GM21737 (cell line): ENCODE results near the gene TIAM1.

Experiments used
- ATAC-seq: cut with Tn5 transposase; IDR thresholded peaks from one replicate; pipeline ENCODE4 v1.9.1; 2021; ENCODE audit warnings: mild to moderate bottlenecking, moderate library complexity; ENCODE audit not compliant: unreplicated experiment

TIAM1 gene

GRCh38 chr21:31290765-31291164, 53.3 kb downstream of the TIAM1 start:
- no peak for ATAC-seq

DNA sequence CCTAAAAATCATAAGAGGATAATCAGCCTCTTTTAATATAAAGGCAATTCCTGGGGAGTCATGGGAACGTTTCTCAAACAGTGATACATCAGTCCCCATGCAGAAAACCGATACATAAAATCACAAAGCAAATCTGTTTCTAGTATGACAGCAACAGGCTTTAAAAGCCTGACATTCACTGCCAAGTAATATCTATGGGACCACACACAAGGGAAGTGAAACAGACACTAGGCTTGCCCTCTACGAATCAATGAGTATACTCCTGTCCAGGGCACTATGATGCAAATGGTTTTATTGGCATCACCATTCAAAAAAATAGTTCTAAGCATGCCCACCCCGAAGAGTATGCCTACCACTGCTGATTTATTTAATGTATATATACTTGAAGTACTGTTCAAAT, 54.4 kb downstream of the TIAM1 start:
- ATAC-seq: no peak

- ATAC-seq: no peak
These were observed 55.9 kb downstream of the TIAM1 start for GRCh38 chr21:31288191-31288590.

- no peak for ATAC-seq
These were observed 56.9 kb downstream of the TIAM1 start for GRCh38 chr21:31287201-31287600.

DNA sequence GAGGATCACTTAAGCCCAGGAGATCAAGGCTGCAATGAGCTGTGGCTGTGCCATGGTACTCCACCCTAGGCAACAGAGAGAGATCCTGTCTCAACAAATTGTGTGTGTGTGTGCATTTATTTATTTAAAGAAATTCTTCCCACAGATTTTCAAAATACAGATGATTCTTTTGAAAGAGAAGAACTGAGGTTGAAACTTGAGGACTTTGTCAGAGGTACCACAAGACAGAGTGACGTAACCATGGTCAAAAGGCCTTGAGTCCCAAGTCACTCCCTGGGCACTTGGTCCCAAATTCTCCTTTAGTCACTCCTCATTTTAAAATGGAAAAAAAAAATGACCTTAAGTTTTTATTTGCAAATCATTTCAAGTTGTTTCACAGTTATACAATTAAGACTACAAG, 57.4 kb downstream of the TIAM1 start:
- ATAC-seq: no peak

DNA sequence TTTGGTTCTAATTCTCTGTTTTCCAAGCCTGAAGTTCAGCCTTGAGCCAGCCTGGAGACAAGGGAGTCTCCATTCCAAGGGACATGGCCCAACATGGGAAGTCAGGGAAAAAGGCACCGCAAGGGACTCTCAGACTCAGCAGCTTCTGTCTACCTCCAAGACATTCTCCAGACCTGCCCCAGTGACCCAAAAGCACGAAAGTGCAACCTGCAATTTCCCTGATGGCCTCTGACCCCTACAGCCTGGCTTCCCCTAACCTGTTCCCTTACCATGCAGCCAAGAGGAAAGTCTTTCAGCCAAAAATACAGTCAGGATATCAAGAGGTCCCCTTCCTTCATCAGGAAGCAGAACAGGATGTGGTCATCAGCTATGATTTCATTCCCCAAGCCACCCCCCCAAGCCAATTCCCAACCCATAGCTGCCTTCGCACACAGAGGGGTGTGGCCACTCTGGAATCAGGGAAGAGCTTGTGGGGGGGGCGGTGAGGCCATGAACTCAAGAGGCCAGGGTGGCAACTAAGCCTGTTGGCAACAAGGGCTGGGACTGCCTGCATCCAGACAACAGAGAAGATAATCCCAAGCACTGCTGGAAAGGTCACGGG, 59.2 kb downstream of the TIAM1 start:
- no peak for ATAC-seq

DNA sequence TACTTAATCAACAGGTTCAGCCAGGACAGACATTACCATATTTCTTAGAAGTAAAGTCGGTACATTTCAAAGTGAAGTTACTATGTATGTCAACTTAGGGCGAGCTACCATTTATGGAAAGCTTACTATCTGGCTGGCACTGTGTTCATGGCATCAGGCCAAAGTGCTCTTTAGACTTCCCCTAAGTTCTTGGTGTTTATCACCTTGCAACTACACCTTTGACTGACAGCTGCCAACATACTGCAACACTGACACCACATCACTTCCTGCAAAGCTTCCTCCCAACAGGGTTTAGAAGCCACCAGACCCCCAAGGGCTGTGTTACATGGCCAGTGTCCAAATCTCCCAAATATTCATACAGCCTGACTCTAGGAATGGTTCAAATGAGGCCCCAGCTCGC, 61.0 kb downstream of the TIAM1 start:
- ATAC-seq: no peak

- no peak for ATAC-seq
These were observed 61.9 kb downstream of the TIAM1 start for GRCh38 chr21:31282095-31282709.

- ATAC-seq: no peak
These were observed 62.5 kb downstream of the TIAM1 start for GRCh38 chr21:31281561-31281960.

- ATAC-seq: no peak
These were observed 64.1 kb downstream of the TIAM1 start for GRCh38 chr21:31279986-31280385.

DNA sequence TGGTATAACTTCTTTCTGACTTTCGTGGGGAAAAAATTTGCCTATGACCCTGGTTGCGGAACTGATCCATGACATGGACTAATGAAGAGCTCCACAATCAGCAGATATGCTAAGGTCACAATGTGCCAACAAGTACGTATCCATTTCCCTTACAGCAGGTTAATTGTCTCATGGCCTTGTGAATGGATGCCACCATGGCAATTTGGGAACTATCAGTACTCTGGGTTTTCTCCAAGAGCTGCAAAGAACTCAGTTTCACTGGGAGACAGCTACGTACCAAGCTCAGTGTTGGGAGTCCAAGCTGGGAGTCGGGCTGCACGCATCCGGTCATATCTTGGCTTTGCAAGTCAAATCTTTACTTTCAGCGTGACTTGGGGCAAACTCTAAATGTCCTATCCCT, 64.8 kb downstream of the TIAM1 start:
- no peak for ATAC-seq

DNA sequence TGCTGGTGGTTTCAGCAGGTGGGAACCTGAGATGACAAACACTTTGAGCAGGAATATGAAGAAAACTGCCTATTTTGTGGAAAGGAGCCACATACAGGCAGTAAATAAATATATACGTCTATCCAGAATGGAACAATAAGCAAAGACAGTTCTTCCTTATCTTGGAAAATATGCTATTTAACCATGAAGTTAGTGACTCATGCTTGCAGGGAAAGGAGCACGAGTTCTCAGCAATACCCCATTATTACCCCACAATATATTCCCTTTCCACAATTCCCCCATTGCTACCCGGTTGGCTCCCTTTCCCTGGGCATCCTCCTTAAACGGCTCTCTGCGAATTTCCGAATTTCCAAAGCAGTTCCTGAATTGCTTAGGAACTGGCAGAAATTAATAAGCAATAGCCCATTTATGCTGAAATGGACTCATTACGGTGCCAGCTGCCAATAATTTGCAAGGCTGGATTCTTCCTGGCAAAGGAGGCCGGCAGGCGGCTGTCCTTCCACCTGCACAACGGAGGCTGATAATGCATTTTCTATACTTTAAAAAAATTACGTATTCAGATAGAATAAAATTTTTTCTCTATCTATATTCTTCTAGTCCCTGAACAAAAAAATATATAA, 65.4 kb downstream of the TIAM1 start:
- ATAC-seq: no peak

DNA sequence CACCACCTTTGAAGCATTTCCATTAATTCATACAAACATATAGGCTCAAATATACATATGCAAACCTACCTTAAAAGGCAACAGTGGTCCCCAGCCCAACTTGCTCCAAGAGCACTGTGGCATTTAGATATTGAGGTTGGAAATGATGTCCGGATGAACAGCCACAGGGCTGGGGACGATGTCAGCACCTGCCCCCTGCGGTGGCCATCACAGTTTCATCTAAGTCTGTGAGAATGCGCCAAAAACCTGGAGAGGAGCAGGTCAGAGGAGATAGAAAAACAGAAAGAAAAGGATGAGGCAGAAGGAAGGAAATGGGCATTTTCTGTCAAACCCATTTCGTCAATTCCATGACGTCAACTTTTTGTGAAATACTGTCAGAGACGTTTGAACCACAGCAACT, 67.4 kb downstream of the TIAM1 start:
- no peak for ATAC-seq

DNA sequence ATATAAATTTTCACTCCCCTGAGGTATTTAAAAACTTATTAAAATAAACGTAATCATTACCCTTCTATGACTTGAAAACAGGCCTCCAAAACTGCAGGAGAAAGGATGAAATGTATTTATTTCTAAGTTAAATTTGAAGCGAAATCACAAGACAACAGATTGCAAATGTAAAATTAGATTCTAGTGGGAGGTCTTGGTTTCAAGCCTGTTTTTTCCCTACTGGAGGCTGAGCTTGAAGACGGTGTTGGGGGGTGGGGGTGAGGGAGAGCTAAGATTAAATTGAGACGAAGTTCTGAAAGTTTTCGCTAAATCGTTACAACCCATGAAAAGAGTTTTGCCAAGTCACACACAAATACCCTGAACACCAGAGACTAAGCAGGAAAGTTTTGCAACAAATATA, 68.2 kb downstream of the TIAM1 start:
- no peak for ATAC-seq

GRCh38 chr21:31273278-31273677, 70.8 kb downstream of the TIAM1 start:
- no peak for ATAC-seq

GRCh38 chr21:31268090-31268489, 76.0 kb downstream of the TIAM1 start:
- no peak for ATAC-seq

DNA sequence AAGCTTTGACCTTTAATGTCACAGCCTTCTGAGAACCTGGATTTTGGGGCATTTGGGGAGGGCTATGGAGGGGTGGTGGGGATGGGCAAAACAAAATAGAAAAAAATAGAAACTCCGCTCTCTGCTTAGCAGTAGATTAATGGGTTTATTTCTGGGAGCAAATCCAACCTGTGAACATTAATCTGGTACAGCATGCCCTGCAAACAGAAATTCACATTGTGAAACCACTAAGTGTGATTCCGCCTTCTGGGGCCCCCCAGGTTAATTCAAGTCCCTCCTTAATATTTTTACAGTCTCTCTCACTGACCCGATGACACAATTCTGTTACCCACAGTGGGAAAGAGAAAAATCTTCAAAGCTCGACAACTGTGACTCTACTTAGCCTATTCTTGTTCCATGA, 76.4 kb downstream of the TIAM1 start:
- no peak for ATAC-seq

- ATAC-seq: no peak
These were observed 77.8 kb downstream of the TIAM1 start for GRCh38 chr21:31266241-31266640.

- ATAC-seq: no peak
These were observed 78.6 kb downstream of the TIAM1 start for GRCh38 chr21:31265366-31266013.

DNA sequence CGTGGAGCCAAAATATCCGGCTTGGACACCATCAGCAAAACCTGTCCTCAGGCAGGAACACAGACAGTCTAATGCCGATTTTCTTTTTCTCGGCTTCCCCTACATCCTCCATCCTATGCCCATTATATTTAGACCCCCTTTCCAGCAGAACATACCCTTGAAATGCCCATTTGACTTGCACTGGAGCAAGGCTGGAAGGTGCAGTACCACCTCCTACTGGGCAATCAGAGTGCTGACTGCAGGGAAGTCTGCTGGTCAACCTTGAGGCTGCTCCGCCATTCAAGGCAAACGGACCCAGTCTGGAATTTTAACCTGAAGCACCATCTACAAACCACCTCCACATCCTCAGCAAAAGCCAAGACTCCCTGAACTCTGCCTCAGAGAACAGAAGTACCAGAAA, 79.5 kb downstream of the TIAM1 start:
- no peak for ATAC-seq

- no peak for ATAC-seq
These were observed 81.3 kb downstream of the TIAM1 start for GRCh38 chr21:31262728-31263127.

DNA sequence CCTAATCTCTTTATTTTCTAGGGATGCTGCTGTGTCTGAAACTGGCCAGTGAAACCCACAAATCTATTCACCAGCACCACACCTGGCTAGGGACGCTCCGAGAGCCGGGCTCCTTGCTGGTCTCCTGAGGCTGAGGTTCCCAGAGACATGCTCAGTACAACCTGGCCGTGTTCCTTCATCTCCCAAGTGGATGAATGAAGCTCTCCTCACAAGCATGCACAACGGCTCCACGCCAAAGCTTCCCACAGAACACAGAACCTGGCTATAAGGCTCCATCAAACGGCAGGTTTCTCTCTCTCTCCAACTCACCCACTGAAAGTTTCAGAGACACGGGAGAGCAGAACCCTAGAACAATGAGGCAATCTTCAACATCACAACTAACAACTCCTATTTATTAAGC, 82.3 kb downstream of the TIAM1 start:
- no peak for ATAC-seq
